ENCODE data around the gene ZNF343. TPM values are rescaled to one million over a fixed set of nuclear protein-coding genes. Genes with fewer than 3 reads are reported as not detected.

Gene ZNF343
- total RNA-seq, result 4.8 and 16.0 TPM in 2 replicates

DNA sequence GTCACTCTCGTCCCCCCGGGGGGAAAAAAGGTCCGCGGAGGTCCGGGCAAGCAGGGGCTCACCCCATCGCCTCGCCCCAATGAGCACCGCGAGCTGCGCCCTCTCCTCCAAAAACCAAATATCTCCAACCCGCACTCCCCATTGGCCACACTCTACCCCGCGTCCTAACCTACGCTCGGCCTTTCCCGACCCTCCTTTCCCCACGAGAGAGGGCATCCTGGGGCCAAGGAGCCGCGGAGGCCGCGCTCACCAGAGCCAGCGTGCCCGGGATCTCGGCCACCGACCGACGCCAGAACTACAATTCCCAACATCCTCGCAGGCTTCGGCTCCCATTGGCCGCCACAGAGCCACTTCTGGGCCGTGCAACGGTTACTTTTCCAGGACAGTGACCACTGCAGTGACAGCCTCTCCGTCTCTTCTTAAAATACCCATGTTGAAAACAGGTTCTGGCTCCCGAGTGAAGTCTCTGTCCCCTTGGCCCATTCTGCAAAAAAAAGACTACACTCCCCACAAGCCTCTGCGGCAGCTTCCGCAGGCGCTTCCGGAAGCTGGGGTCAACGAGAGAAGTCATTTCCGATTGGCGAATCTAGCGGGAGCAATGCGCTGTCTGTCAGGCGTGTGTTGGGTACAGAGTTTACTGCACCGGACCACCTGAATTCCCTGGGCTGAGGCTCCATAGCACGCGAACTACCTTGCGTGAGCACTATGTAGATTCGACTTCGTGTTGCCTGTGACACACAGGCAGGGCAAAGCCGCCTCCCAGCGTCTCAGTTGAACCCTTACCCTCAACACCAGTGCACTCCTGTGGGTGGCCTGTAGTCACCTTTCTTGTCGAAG is at the start of gene ZNF343:
Gene ZNF343, minus strand, starts transcription at position 285 of the 837 bp plus-strand sequence. CDS start 15,020 bp downstream, outside the sequence.

DNA sequence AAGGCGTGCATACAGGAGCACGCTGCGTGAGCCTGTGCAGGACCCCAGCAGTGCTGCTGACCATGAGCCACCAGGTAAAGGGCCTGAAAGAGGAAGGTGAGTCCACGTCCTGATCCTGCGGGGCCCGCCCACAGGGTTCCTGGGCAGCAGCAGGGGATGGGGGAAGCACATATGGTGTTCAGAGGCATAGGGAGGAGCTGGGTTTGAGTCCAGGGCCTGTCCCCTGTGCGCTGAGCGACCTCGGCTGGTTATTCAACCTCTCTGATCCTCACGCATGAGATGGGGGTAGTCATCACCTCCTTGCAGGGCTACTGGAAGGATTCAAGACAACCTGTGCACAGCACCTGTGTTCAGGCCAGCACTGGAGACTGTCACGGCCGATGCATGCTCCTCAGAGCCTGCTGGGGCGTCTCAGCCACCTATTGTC is 27.9 kb upstream of the ZNF343 start, which contains the start of gene TMC2:
Gene TMC2, plus strand, starts transcription at position 14 of the 427 bp plus-strand sequence. Its CDS starts 49 bp downstream, at position 63.

DNA sequence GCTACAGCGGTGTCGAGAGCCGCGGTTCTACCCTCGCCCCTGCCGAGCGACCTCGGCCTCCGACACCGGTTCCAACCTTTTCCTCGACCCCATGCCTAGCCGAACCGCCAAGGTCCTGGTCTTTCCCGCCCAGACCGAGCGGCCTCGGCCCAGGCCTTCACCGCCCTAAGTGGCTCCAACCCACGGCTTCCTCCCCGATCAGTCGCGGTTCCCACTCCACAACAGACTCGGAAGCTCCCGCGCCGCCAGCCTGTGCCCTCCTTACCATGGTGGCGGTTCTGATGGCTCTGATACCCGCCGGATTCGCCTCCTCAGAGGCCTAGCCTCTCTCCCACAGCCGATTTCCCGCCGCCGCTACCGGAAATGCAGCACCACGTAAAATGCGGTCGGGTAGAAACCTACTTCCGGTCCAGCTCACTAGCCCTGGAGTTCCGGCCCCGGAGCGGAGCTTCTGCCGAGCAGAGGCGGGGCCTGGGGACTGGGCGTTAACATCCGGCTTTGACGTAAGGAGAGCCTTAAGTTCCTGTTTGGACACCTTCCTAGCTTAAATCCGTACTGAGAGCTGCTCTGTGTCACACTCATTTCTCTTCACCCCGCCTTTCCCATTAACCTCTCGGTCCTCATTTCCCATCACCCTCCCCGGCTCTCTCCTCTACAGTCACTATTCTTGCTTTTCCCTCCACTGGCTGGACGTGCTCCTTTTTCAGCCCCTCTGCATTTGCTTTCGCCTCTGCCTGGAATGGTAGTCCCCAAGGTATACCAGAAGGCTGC is 38.1 kb downstream of the ZNF343 start, which contains the start of gene SNRPB:
Gene SNRPB, minus strand, starts transcription at position 367 of the 771 bp plus-strand sequence. Its CDS starts 99 bp downstream, at position 268.

Other genes with a start within 250 kb of the ZNF343 start
- not detected in 2 replicates for gene TGM3, start 212.9 kb downstream of the ZNF343 start, total RNA-seq
- not detected in 2 replicates for gene TGM6, start 128.0 kb downstream of the ZNF343 start, total RNA-seq
- 150 and 161 TPM in 2 replicates for gene SNRPB, start 38.1 kb downstream of the ZNF343 start, total RNA-seq
- not detected in 2 replicates for gene TMC2, start 27.7 kb upstream of the ZNF343 start, total RNA-seq
- 66.0 and 77.4 TPM in 2 replicates for gene NOP56, start 143.7 kb upstream of the ZNF343 start, total RNA-seq
- 58.4 and 62.0 TPM in 2 replicates for gene IDH3B, start 155.3 kb upstream of the ZNF343 start, total RNA-seq
- 0.49 and 0.69 TPM in 2 replicates for gene EBF4, start 183.9 kb upstream of the ZNF343 start, total RNA-seq